HepG2 (cell line): ENCODE data around the gene PFKL. TPM values are rescaled to one million over a fixed set of nuclear protein-coding genes. Genes with fewer than 3 reads are reported as not detected.
A peak's percentile ranks its signal among the peaks of the same experiment; 100 is the strongest.

ENCODE experiments used
- ATAC-seq: fragments of 200-7000 bp; cut with Tn5 transposase; 3 replicates; pipeline ENCODE4 v1.9.1; 2020; ENCODE audit warnings: mild to moderate bottlenecking, moderate library complexity
- BruUV-seq: library from RNA; stranded (reverse); fragments of 400-500 nt; replicated peaks from 2 replicates; lab custom pipeline; 2021; lab: Mats Ljungman, UMichigan
- CTCF ChIA-PET: fragments of 300-600 bp; formaldehyde crosslinking; extraction: SDS; loops from one replicate; lab custom pipeline; 2021; ENCODE audit warnings: low total read pairs, inconsistent platforms, low intra/inter-chr PET ratio; lab: Yijun Ruan, JAX
- POLR2A ChIA-PET: fragments of 350-600 bp; sonication (Branson Sonifier 250); formaldehyde crosslinking; loops from one replicate; lab custom pipeline; 2020; ENCODE audit warnings: antibody characterized with exemption, inconsistent platforms; lab: Yijun Ruan, JAX
- DNase-seq: peaks from one replicate; pipeline ENCODE4 v3.0.0-alpha.2; 2015; ENCODE audit warnings: low spot score
- FAIRE-seq: peaks from 3 replicates; lab custom pipeline; 2011; peaks lifted over from hg19 to GRCh38; lab: Jason Lieb, UNC
- H2AFZ ChIP-seq: one replicate; pipeline ENCODE4 v1.6.1; 2011; ENCODE audit warnings: low read length, inconsistent platforms
- H3K27ac ChIP-seq: fragments of 300-600 bp; 3 replicates; pipeline ENCODE4 v1.8.0; 2011; ENCODE audit warnings: mixed run types, mild to moderate bottlenecking, mixed read lengths, low read length, inconsistent platforms; ENCODE audit not compliant: insufficient read depth; ENCODE audit errors: extremely low read length
- H3K27me3 ChIP-seq, 2 experiments: fragments of 200-600 bp in 1 of 2; 2 replicates in 1 of 2; 3 replicates in 1 of 2; pipeline versions ENCODE4 v1.6.0 to v1.8.0; 2011; ENCODE audit warnings: low read length in 2 of 2, mild to moderate bottlenecking in 2 of 2, moderate library complexity in 2 of 2, inconsistent platforms in 1 of 2; ENCODE audit not compliant: insufficient read depth in 2 of 2, control insufficient read depth in 1 of 2
- H3K36me3 ChIP-seq, 2 experiments: fragments of 200-600 bp in 1 of 2; replicated peaks in 1 of 2; 2 replicates in 1 of 2; 3 replicates in 1 of 2; pipeline versions ENCODE4 v1.5.1 to v1.8.0; 2011; ENCODE audit warnings: low read length in 2 of 2, inconsistent platforms in 1 of 2; ENCODE audit not compliant: insufficient read depth in 2 of 2, control insufficient read depth in 1 of 2
- H3K4me1 ChIP-seq: 2 replicates; pipeline ENCODE4 v1.5.1; 2012; ENCODE audit warnings: low read length, inconsistent platforms; ENCODE audit not compliant: insufficient read depth
- H3K4me2 ChIP-seq: 2 replicates; pipeline ENCODE4 v1.6.0; 2011; ENCODE audit warnings: low read depth, low read length, inconsistent platforms
- H3K4me3 ChIP-seq, 3 experiments: fragments of 200-600 bp in 1 of 3; sonication (generic), shearing (Covaris generic) in 1 of 3; replicated peaks in 1 of 3; 2 replicates each; pipeline ENCODE4 v1.5.1; 2011 to 2016; ENCODE audit warnings: low read length in 3 of 3, inconsistent platforms in 2 of 3, low read depth in 2 of 3, mild to moderate bottlenecking in 2 of 3, control low read depth in 1 of 3, mixed read lengths in 1 of 3; ENCODE audit not compliant: insufficient read depth in 1 of 3
- H3K79me2 ChIP-seq: one replicate; pipeline ENCODE4 v1.6.1; 2011; ENCODE audit warnings: low read length, inconsistent platforms; ENCODE audit not compliant: insufficient read depth
- H3K9ac ChIP-seq: 2 replicates; pipeline ENCODE4 v1.6.0; 2011; ENCODE audit warnings: mild to moderate bottlenecking, low read depth, low read length, inconsistent platforms; ENCODE audit not compliant: insufficient read depth
- H3K9me3 ChIP-seq: 2 replicates; pipeline ENCODE4 v1.5.1; 2012; ENCODE audit warnings: mild to moderate bottlenecking, low read length
- H4K20me1 ChIP-seq: 2 replicates; pipeline ENCODE4 v1.6.0; 2011; ENCODE audit warnings: inconsistent platforms, mild to moderate bottlenecking, low read length, moderate library complexity; ENCODE audit not compliant: insufficient read depth
- AGO1 ChIP-seq: fragments of 200-400 bp; formaldehyde crosslinking; IDR thresholded peaks from 2 replicates; pipeline ENCODE4 v1.6.1; 2017; ENCODE audit warnings: mild to moderate bottlenecking, low read depth, low read length, moderate library complexity; ENCODE audit not compliant: poor library complexity, severe bottlenecking
- GLI4 ChIP-seq: sonication (generic); formaldehyde crosslinking; IDR thresholded peaks from 2 replicates; pipeline ENCODE4 v1.5.1; 2020; ENCODE audit warnings: missing genetic modification reagents, mild to moderate bottlenecking, moderate library complexity, borderline replicate concordance
- RBFOX2 ChIP-seq: fragments of 200-400 bp; formaldehyde crosslinking; IDR thresholded peaks from 2 replicates; pipeline ENCODE4 v1.6.1; 2017; ENCODE audit warnings: low read depth, mild to moderate bottlenecking, low read length
- TMF1 ChIP-seq: sonication (generic); formaldehyde crosslinking; IDR thresholded peaks from 2 replicates; pipeline ENCODE4 v1.8.1; 2022; ENCODE audit warnings: low read depth, missing genetic modification reagents
- ZBTB33 ChIP-seq: sonication (generic); formaldehyde crosslinking; IDR thresholded peaks from 2 replicates; pipeline ENCODE4 v1.4.0; 2020; ENCODE audit warnings: missing genetic modification reagents
- ZNF720 ChIP-seq: sonication (generic); formaldehyde crosslinking; IDR thresholded peaks from 2 replicates; pipeline ENCODE4 v1.4.0; 2020; ENCODE audit warnings: missing genetic modification reagents
- ZNF781 ChIP-seq: sonication (generic); formaldehyde crosslinking; IDR thresholded peaks from 2 replicates; pipeline ENCODE4 v1.5.1; 2020; ENCODE audit warnings: borderline replicate concordance, mild to moderate bottlenecking, missing genetic modification reagents; ENCODE audit errors: not compliant biosample characterization
- WGBS: methylation state at CpG from one replicate; pipeline ENCODE4 v1.1.6; 2017; ENCODE audit warnings: low lambda C conversion rate; 5-methylcytosine and 5-hydroxymethylcytosine counted together
- in situ Hi-C: cut with HindIII; loops from 2 replicates; pipeline ENCODE4 v1.10.0; 2017; ENCODE audit warnings: low pct_unique_long_range_greater_than_20kb; ENCODE audit not compliant: extremely low pct_ligation_motif_present
- intact Hi-C: fragments of 100-400 bp; cut with micrococcal nuclease; formaldehyde crosslinking; loops from one replicate; pipeline ENCODE4 v1.10.0; 2022; ENCODE audit not compliant: unreplicated experiment
- polyA plus RNA-seq, 8 experiments: library from polyadenylated mRNA; depleted of rRNA in 3 of 8; stranded (reverse) in 7 of 8; unstranded in 1 of 8; fragments of >200 nt; fragmentation: Illumina TruSeq in 4 of 8; extraction: Trizol in 4 of 8; gene quantifications; 2 replicates each; pipeline versions ENCODE4 v1.2.1 to v1.2.3, GENCODE V29; 2011 to 2016; ENCODE audit warnings: low read depth in 4 of 8, missing spikeins in 1 of 8, mixed read lengths in 1 of 8; ENCODE audit not compliant: insufficient read depth in 1 of 8
- total RNA-seq, 5 experiments: library from RNA; depleted of rRNA; stranded (reverse); fragments of >200 nt; fragmentation: Illumina TruSeq; extraction: Trizol; gene quantifications; 2 replicates each; pipeline ENCODE4 v1.2.3, GENCODE V29; 2016; ENCODE audit warnings: low read depth in 1 of 5

The PFKL gene
- total and polyA plus RNA-seq, 2 of the 13 experiments (the other 11 are each of a cell fraction or from before 2014, with no cell fraction given), result 92.8 to 106 TPM

DNA sequence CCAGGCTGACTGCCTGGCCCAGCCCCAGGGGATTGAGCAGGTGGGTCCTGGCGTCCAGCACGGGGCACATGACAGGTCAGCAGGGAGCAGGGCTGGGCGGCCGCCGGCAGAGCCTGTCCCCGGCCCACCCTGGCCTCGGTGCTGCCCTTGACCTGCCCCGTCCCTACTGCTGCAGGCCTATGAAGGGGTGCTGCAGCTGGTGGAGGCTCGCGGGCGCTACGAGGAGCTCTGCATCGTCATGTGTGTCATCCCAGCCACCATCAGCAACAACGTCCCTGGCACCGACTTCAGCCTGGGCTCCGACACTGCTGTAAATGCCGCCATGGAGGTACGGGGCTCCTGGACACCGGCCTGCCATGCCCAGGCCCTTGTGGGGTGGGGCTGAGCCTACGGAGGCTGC lies 23.7 kb downstream of the PFKL start:
- in situ Hi-C loops (no loop called here), intact Hi-C loops (no loop called here)
- Histone ChIP-seq H3K4me1 (no peaks in the 10 kb centered on the region), H3K27me3 (no peaks in the 10 kb centered on the region), H3K9me3 (no peaks in the 10 kb centered on the region), H3K79me2 (no peaks in the 10 kb centered on the region), H4K20me1 (no peaks in the 10 kb centered on the region), H3K27ac (no peak overlapping the region), H3K4me3 (no peak overlapping the region), H3K36me3 (peaks cover 16 to 49% of the 10 kb centered on the region in 2 experiments; a peak in 4 of 5 replicates), H3K4me2 (no peak overlapping the region), H3K9ac (no peak overlapping the region), H2AFZ (no peak overlapping the region)
- WGBS, result 81% methylated on average over 10 of the region's 20 CpGs
- no peak for ATAC-seq
- no peak for DNase-seq
- ChIA-PET CTCF (no interaction called here), POLR2A (no interaction called here)
- no peak for TF ChIP-seq GLI4 (CRISPR knock-in tag)
- no peak for TF ChIP-seq TMF1 (CRISPR knock-in tag)
- peak; percentile 39 for TF ChIP-seq AGO1
- TF ChIP-seq ZBTB33 (CRISPR knock-in tag), result no peak
- no peak for FAIRE-seq
- BruUV-seq, result no TSS peak

- no peaks in the 10 kb centered on the region for H3K4me1 ChIP-seq
- ChIA-PET CTCF (no interaction called here), POLR2A (no interaction called here)
- H3K36me3 ChIP-seq, result peaks cover 13 to 47% of the 10 kb centered on the region in 2 experiments; a peak in 4 of 5 replicates
- no peak for ATAC-seq
- in situ Hi-C loops (no loop called here), intact Hi-C loops (no loop called here)
- WGBS, result 98% methylated on average over 18 of the region's 37 CpGs
- BruUV-seq, result no TSS peak
- H2AFZ ChIP-seq, result no peak overlapping the region
- H3K4me3 ChIP-seq, result no peak overlapping the region
- no peak for FAIRE-seq
- no peaks in the 10 kb centered on the region for H3K79me2 ChIP-seq
- no peak overlapping the region for H3K4me2 ChIP-seq
- no peaks in the 10 kb centered on the region for H3K9me3 ChIP-seq
- H3K9ac ChIP-seq, result no peak overlapping the region
- H4K20me1 ChIP-seq, result no peaks in the 10 kb centered on the region
- TF ChIP-seq RBFOX2 (0 out of 2 replicates have a peak, but pooled peaks have one; percentile 38), ZNF720 (no peak), ZNF781 (CRISPR knock-in tag) (no peak)
- DNase-seq, result no peak
- H3K27me3 ChIP-seq, result no peaks in the 10 kb centered on the region
- H3K27ac ChIP-seq, result no peak overlapping the region
These were observed 24.4 kb downstream of the PFKL start for GRCh38 chr21:44324106-44324853.
